GM12878 (cell line): Measurements from ENCODE around the gene EMID1. TPM values are rescaled to one million over a fixed set of nuclear protein-coding genes. Genes with fewer than 3 reads are reported as not detected.

Experiments used
- BCLAF1 ChIP-seq: fragments of 450-650 bp; IDR thresholded peaks from 2 replicates; pipeline ENCODE4 v1.6.1; 2017; ENCODE audit warnings: antibody characterized with exemption, mild to moderate bottlenecking, moderate library complexity
- IRF4 ChIP-seq: IDR thresholded peaks from 2 replicates; pipeline ENCODE4 v1.6.1; 2011; ENCODE audit warnings: low read depth, low read length
- KLF5 ChIP-seq: fragments of 450-650 bp; IDR thresholded peaks from 2 replicates; pipeline ENCODE4 v1.6.1; 2014; ENCODE audit warnings: mild to moderate bottlenecking; ENCODE audit not compliant: partially characterized antibody
- MTA3 ChIP-seq: IDR thresholded peaks from 2 replicates; pipeline ENCODE4 v1.6.1; 2012; ENCODE audit warnings: low read length, inconsistent platforms, borderline replicate concordance
- NFIC ChIP-seq: IDR thresholded peaks from 2 replicates; pipeline ENCODE4 v1.6.1; 2012; ENCODE audit warnings: low read depth, mild to moderate bottlenecking, inconsistent platforms, low read length, moderate library complexity
- PAX5 ChIP-seq: IDR thresholded peaks from 2 replicates; pipeline ENCODE4 v1.6.1; 2011; ENCODE audit warnings: low read depth, low read length, borderline replicate concordance
- RAD21 ChIP-seq: IDR thresholded peaks from 2 replicates; pipeline ENCODE4 v1.6.1; 2011; ENCODE audit warnings: mild to moderate bottlenecking, low read depth, low read length, moderate library complexity; ENCODE audit not compliant: insufficient read depth
- RB1 ChIP-seq: fragments of 450-650 bp; formaldehyde crosslinking; IDR thresholded peaks from 2 replicates; pipeline ENCODE4 v1.6.1; 2017; ENCODE audit warnings: mild to moderate bottlenecking, borderline replicate concordance
- SIN3A ChIP-seq: IDR thresholded peaks from 2 replicates; pipeline ENCODE4 v1.6.1; 2012; ENCODE audit warnings: low read depth, low read length, improper control_type of control experiment
- SMAD5 ChIP-seq: IDR thresholded peaks from 2 replicates; pipeline ENCODE4 v1.6.1; 2016; ENCODE audit warnings: antibody characterized with exemption, low read depth
- SMARCA5 ChIP-seq: fragments of 450-650 bp; IDR thresholded peaks from 2 replicates; pipeline ENCODE4 v1.6.1; 2017; ENCODE audit warnings: mild to moderate bottlenecking
- SUZ12 ChIP-seq: fragments of 200-600 bp; sonication (generic); IDR thresholded peaks from one replicate; pipeline ENCODE4 v1.6.1; 2018; ENCODE audit warnings: antibody characterized with exemption, mild to moderate bottlenecking; ENCODE audit not compliant: unreplicated experiment
- TARDBP ChIP-seq: IDR thresholded peaks from 2 replicates; pipeline ENCODE4 v1.6.1; 2016; ENCODE audit warnings: borderline replicate concordance
- WRNIP1 ChIP-seq: IDR thresholded peaks from 2 replicates; pipeline ENCODE4 v1.6.1; 2011; ENCODE audit warnings: low read depth, low read length, improper control_type of control experiment, borderline replicate concordance
- ZNF384 ChIP-seq: IDR thresholded peaks from 2 replicates; pipeline ENCODE4 v1.6.1; 2012; ENCODE audit warnings: low read depth, mild to moderate bottlenecking, low read length, improper control_type of control experiment, borderline replicate concordance
- ZZZ3 ChIP-seq: IDR thresholded peaks from 2 replicates; pipeline ENCODE4 v1.6.1; 2011; ENCODE audit warnings: low read depth; ENCODE audit not compliant: control insufficient read depth, insufficient read length
- polyA plus RNA-seq, 11 experiments: library from polyadenylated mRNA; depleted of rRNA in 4 of 11; unstranded in 6 of 11; stranded (reverse) in 5 of 11; fragments of >200 nt; fragmentation: Nextera tagmentation in 4 of 11; fragmentation: Illumina TruSeq in 1 of 11; extraction: Ambion mirVana in 4 of 11; extraction: Trizol in 1 of 11; gene quantifications; 1 replicate in 1 of 11; 2 replicates in 10 of 11; pipeline versions ENCODE4 v1.2.1 to v1.2.3, GENCODE V29; 2011 to 2016; ENCODE audit warnings: inconsistent platforms in 2 of 11, missing spikeins in 2 of 11, low read depth in 1 of 11
- total RNA-seq, 4 experiments: library from RNA; depleted of rRNA in 3 of 4; stranded (reverse); fragments of >200 nt in 3 of 4; fragmentation: Illumina TruSeq in 1 of 4; extraction: Trizol in 1 of 4; gene quantifications; 2 replicates each; pipeline versions ENCODE4 v1.2.1 to v1.2.3, GENCODE V29; 2013 to 2021
- TF ChIP-seq, protein P1 (sequence below): fragments of 450-650 bp; IDR thresholded peaks from 2 replicates; pipeline ENCODE4 v1.6.1; 2017; ENCODE audit warnings: mild to moderate bottlenecking, moderate library complexity
- TF ChIP-seq, protein P2 (sequence below): fragments of 450-650 bp; IDR thresholded peaks from 2 replicates; pipeline ENCODE4 v1.6.1; 2018; ENCODE audit warnings: borderline replicate concordance, mild to moderate bottlenecking; ENCODE audit not compliant: partially characterized antibody
- TF ChIP-seq, protein P3 (sequence below): IDR thresholded peaks from 2 replicates; pipeline ENCODE4 v1.6.1; 2012; ENCODE audit warnings: low read length, inconsistent platforms

EMID1 gene
- total and polyA plus RNA-seq, 10 of the 15 experiments (the other 5 are each of a cell fraction or from before 2014, with no cell fraction given), result 1.2 to 60.3 (median 12.0) TPM

DNA sequence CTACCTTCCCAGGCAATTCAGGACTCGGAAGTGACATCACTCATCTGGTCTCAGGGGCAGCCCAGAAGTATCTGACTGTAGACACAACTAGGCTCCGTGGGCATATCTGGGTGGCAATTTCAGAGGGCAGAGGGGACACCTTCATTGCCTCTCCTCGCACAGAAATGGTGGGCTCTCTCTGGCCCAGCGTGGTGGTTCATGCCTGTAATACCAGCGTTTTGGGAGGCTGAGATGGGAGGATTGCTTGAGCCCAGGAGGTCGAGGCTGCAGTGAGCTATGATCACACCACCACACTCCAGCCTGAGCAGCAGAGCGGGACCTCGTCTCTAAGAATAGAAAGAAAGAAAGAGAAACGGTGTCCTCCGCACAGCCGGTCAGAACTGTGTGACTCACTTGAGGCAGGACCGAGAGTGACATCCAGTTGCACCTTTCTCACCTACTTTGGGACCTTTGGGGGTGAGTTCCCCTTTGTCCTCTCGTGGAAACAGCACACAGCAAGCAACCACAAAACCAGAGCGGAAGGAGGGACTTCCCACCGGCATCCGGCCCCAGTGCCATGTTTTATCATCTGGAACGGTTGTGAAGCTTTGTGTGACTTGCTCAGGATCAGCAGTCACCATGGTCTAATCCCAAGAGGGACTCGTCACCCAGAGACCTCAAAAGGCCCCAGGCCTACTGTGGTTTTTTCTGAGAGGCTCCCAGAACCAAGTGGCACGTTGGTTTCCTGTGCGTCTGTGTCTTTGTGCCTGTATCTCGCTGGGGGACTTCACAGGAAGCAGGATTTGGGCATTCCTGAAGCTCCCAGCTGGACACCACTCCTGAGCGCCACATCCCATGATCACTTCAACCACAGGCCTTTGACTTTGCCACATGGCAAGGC is 38.4 kb upstream of the EMID1 start (continued):
- TF ChIP-seq, protein P1, sequence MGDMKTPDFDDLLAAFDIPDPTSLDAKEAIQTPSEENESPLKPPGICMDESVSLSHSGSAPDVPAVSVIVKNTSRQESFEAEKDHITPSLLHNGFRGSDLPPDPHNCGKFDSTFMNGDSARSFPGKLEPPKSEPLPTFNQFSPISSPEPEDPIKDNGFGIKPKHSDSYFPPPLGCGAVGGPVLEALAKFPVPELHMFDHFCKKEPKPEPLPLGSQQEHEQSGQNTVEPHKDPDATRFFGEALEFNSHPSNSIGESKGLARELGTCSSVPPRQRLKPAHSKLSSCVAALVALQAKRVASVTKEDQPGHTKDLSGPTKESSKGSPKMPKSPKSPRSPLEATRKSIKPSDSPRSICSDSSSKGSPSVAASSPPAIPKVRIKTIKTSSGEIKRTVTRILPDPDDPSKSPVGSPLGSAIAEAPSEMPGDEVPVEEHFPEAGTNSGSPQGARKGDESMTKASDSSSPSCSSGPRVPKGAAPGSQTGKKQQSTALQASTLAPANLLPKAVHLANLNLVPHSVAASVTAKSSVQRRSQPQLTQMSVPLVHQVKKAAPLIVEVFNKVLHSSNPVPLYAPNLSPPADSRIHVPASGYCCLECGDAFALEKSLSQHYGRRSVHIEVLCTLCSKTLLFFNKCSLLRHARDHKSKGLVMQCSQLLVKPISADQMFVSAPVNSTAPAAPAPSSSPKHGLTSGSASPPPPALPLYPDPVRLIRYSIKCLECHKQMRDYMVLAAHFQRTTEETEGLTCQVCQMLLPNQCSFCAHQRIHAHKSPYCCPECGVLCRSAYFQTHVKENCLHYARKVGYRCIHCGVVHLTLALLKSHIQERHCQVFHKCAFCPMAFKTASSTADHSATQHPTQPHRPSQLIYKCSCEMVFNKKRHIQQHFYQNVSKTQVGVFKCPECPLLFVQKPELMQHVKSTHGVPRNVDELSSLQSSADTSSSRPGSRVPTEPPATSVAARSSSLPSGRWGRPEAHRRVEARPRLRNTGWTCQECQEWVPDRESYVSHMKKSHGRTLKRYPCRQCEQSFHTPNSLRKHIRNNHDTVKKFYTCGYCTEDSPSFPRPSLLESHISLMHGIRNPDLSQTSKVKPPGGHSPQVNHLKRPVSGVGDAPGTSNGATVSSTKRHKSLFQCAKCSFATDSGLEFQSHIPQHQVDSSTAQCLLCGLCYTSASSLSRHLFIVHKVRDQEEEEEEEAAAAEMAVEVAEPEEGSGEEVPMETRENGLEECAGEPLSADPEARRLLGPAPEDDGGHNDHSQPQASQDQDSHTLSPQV, result 0 out of 2 replicates have a peak, but pooled peaks have one; percentile 16
- TF ChIP-seq IRF4 (peak; percentile 64), SUZ12 (no peak), SMARCA5 (peak; percentile 100), MTA3 (peak; percentile 99), TARDBP (peak; percentile 73), WRNIP1 (no peak; the same call in 1 of the 2 replicates), ZZZ3 (no peak), PAX5 (peak; percentile 98), BCLAF1 (no peak), NFIC (peak; percentile 100), SMAD5 (no peak), RAD21 (peak; percentile 17; the same call in 1 of the 2 replicates), KLF5 (peak; percentile 94), SIN3A (no peak), RB1 (peak; percentile 99), ZNF384 (peak; percentile 30; the same call in 1 of the 2 replicates)
- TF ChIP-seq, protein P2, sequence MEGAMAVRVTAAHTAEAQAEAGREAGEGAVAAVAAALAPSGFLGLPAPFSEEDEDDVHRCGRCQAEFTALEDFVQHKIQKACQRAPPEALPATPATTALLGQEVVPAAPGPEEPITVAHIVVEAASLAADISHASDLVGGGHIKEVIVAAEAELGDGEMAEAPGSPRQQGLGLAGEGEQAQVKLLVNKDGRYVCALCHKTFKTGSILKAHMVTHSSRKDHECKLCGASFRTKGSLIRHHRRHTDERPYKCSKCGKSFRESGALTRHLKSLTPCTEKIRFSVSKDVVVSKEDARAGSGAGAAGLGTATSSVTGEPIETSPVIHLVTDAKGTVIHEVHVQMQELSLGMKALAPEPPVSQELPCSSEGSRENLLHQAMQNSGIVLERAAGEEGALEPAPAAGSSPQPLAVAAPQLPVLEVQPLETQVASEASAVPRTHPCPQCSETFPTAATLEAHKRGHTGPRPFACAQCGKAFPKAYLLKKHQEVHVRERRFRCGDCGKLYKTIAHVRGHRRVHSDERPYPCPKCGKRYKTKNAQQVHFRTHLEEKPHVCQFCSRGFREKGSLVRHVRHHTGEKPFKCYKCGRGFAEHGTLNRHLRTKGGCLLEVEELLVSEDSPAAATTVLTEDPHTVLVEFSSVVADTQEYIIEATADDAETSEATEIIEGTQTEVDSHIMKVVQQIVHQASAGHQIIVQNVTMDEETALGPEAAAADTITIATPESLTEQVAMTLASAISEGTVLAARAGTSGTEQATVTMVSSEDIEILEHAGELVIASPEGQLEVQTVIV, result no peak
- TF ChIP-seq, protein P3, sequence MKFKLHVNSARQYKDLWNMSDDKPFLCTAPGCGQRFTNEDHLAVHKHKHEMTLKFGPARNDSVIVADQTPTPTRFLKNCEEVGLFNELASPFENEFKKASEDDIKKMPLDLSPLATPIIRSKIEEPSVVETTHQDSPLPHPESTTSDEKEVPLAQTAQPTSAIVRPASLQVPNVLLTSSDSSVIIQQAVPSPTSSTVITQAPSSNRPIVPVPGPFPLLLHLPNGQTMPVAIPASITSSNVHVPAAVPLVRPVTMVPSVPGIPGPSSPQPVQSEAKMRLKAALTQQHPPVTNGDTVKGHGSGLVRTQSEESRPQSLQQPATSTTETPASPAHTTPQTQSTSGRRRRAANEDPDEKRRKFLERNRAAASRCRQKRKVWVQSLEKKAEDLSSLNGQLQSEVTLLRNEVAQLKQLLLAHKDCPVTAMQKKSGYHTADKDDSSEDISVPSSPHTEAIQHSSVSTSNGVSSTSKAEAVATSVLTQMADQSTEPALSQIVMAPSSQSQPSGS, result peak; percentile 99
